Stimulated activated CD8-positive, alpha-beta memory T cell treated with anti-CD3 and anti-CD28 coated beads, Interleukin-7, amount 100 ng/mL, for 24 hours (primary cell): ENCODE measurements around the gene AKR1B15.

Source experiments
- DNase-seq: peaks from one replicate; pipeline ENCODE4 v3.0.0-alpha.2; 2020; ENCODE audit warnings: low read depth

The AKR1B15 gene

GRCh38 chr7:134618756-134619530 lies 70.0 kb downstream of the AKR1B15 start:
- no peak for DNase-seq

DNA sequence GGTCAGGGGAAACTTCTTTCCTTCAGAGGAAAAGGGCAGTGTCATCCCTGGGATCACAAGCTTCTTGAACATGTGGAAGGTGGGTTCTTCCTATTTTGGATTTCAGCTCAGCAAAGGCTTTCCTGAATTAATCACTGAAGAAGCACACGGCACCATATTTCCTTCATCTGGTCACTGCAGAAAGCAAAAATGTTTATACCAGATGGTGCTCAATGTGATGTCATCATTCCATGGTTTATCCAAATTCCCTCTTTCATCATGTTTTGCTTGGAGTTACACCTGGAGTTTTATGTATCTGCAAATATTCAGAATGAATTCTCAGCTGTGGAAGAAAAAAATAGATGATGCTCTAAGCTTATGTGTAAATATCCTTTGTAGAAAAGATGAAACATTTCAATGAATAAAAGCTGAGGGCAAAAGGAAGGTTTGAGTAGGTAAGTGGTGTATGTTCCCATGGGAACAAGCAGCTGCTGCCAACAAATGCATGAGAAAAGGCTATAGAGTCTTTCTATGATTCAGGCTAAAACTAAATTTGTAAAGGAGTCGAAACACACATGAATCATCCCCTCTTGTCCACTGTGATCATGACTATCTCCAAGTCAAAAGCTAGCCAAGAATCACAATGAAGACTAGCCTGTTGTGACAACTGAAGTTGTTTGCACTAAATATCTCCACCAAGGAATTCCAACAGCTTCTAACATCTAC lies 70.9 kb downstream of the AKR1B15 start:
- no peak for DNase-seq

DNA sequence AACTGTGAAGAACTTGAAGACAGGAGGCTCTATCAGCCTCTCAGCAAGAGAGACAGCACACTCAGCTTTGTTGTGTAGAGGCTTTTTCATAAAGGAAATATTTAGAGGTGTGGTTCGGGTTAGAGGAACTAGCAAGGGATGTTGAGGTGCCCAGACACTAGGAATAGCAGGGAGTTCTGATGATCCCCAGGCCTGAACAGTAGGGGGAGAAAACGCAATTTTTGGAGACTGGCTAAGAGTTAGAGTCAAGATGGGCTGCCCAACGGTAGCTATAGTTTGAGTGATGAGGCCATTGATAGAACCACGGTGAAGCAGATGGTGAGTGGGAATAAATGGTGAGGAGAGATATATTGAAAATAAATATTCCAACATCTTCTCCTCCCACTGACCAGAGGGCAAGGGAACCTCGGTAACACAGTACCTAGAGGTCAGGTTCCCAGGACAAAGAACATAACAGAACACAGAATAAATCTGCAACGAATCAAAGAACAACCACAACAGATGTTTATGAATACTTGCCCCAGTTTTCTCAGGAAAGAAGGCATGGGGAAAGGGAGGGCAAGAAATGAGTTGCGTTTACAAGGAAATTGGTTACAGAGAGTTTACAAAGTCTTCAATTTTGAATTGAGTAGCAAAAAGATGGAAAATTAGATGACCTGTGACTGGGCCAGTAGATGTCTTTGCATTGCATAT lies 73.5 kb downstream of the AKR1B15 start:
- DNase-seq = no peak

GRCh38 chr7:134623193-134623592 lies 74.3 kb downstream of the AKR1B15 start:
- DNase-seq = no peak

DNA sequence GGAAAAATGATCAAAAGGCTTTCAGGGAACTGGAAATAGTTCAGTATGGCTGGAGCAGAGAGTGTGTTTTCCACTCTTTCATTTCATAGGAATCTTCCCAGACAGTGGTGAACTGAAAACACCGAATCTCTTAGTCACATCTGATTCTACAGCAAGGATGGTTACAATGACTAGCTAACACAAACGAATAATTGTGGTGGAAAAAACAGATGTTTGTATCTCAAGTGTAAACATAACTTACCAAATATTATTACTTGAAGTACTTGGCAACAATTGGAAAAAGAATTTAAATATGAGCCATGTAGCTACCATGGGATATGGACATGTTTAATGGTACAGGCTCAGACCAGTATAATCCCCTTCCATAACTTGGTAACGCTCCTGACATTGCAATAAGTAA lies 76.6 kb downstream of the AKR1B15 start:
- DNase-seq = no peak

DNA sequence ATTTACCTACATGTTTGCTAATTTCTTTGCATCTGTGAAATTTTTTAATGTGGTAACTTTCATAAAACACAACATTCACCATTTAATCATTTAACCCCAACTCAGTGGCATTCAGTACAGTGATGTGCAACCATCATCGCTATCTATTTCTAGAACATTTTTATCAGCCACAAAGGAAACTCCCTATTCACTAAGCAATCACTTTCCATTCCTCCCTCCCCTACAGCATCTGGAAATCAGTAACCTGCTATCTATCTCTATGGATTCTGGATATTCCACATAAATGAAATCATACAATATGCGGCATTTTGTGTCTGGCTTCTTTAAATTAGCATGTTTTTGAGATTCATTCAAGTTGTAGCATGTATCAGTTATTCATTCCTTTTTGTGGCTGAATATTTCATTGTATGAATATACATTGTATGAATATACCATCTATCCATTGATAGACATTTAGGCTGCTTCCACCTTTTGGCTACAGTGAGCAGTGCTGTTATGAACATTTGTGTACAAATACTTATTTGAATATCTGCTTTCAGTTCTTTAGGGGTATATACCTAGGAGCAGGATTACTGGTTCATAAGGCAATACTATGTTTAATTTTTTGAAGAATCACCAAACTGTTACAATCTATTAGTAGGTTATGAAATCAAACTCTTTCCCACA lies 78.3 kb downstream of the AKR1B15 start:
- DNase-seq = no peak

DNA sequence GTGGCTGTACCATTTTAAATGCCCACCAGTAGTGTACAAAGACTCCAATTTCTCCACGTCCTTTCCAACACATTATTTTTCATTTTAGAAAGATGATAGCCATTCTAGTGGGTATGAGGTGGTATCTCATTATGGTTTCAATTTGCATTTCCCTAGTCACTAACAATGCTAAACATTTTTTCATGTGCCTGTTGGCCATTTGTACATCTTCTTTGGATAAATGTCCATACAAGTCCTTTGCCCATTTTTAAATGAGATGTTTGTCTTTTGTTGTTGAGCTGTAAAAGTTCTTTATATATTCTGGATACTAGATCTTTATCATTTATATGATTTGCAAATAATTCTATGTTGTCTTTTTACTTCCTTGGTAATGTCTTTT lies 78.9 kb downstream of the AKR1B15 start:
- DNase-seq = no peak

- no peak for DNase-seq
Observed at GRCh38 chr7:134629445-134629844, 80.5 kb downstream of the AKR1B15 start.
